ENCODE results near the gene FAM135A.

DNA sequence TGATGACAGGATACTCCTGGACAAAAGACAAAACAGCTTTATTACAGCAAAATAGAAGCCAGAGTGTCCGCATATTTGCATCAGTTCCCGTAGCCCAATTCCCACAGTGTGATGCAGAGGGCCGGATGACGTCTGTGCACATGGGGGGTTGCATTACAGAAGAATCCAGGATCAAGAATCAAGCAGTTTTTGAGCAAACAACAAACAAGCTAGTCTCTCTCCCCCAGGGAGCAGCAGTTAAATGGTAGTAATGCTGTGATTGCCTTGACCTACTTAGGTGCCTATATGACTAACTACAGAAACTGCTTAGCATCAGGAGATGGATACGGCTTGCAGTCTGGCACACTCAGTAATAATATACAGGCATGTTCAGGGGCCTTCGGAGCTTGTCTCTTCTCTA, 150.2 kb downstream of the FAM135A start:
- no peak for TF ChIP-seq POLR2A (IDR thresholded peaks at IDR 0.05)
- TF ChIP-seq, protein P1, sequence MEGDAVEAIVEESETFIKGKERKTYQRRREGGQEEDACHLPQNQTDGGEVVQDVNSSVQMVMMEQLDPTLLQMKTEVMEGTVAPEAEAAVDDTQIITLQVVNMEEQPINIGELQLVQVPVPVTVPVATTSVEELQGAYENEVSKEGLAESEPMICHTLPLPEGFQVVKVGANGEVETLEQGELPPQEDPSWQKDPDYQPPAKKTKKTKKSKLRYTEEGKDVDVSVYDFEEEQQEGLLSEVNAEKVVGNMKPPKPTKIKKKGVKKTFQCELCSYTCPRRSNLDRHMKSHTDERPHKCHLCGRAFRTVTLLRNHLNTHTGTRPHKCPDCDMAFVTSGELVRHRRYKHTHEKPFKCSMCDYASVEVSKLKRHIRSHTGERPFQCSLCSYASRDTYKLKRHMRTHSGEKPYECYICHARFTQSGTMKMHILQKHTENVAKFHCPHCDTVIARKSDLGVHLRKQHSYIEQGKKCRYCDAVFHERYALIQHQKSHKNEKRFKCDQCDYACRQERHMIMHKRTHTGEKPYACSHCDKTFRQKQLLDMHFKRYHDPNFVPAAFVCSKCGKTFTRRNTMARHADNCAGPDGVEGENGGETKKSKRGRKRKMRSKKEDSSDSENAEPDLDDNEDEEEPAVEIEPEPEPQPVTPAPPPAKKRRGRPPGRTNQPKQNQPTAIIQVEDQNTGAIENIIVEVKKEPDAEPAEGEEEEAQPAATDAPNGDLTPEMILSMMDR (IDR thresholded peaks at IDR 0.05) = no peak
